ENCODE data around the gene KRTAP10-1. TPM values are rescaled to one million over a fixed set of nuclear protein-coding genes. Genes with fewer than 3 reads are reported as not detected.

The KRTAP10-1 gene
- total and polyA plus RNA-seq, 2 of the 8 experiments (the other 6 are each of a cell fraction or from before 2014, with no cell fraction given), result 0.08 TPM; not detected in 1

GRCh38 chr21:44527983-44528633 lies 11.9 kb downstream of the KRTAP10-1 start:
- Histone ChIP-seq H3K79me1 (ENCODE audit: low read depth, low read length) (peaks cover 3% of the 10 kb centered on the region; the same call in 1 of the 2 replicates), H2BK20ac (ENCODE audit: low read length) (no peak overlapping the region), H2BK120ac (replicated peaks; ENCODE audit: low read depth, low read length) (no peak overlapping the region), H3K4me1 (replicated peaks in 1 of 4; ENCODE audit: control insufficient read depth in 3 of 4, insufficient read depth in 4 of 4, low read length in 3 of 4) (peaks cover 0 to 3% (median 0%) of the 10 kb centered on the region in 4 experiments; a peak in 1 of 7 replicates), H3K27me3 (replicated peaks in 1 of 4; ENCODE audit: control insufficient read depth in 3 of 4, extremely low read depth in 1 of 4, insufficient read depth in 3 of 4, low read length in 3 of 4) (peaks cover 0 to 3% (median 0%) of the 10 kb centered on the region in 4 experiments; a peak in 1 of 7 replicates), H3K27ac (ENCODE audit: low read depth, low read length) (no peak overlapping the region), H2AFZ (ENCODE audit: low read length) (no peak overlapping the region), H4K91ac (replicated peaks; ENCODE audit: insufficient read length, low read length) (no peak overlapping the region), H3K56ac (replicated peaks; ENCODE audit: insufficient read length, low read depth, low read length) (no peak overlapping the region), H3K9me3 (ENCODE audit: insufficient read depth in 2 of 2, low read depth in 1 of 2, low read length in 1 of 2) (peaks cover 0 to 15% of the 10 kb centered on the region in 2 experiments; a peak in 1 of 4 replicates), H3K23me2 (ENCODE audit: low read depth, low read length) (peaks cover 16% of the 10 kb centered on the region; the same call in 1 of the 2 replicates), H3K14ac (ENCODE audit: insufficient read length) (no peak overlapping the region), H4K5ac (ENCODE audit: insufficient read length, low read depth, low read length) (no peak overlapping the region), H2BK5ac (ENCODE audit: low read depth, low read length) (no peak overlapping the region; the same call in 1 of the 2 replicates), H3K4ac (replicated peaks; ENCODE audit: insufficient read length, low read depth, low read length) (no peak overlapping the region), H2BK12ac (ENCODE audit: low read depth, low read length) (0 out of 2 replicates have a peak overlapping the region, but pooled peaks have one; percentile 75), H3K23ac (ENCODE audit: insufficient read length) (no peak overlapping the region), H4K8ac (ENCODE audit: extremely low read depth, insufficient read depth, low read length) (no peak overlapping the region; the same call in 1 of the 2 replicates), H3K36me3 (ENCODE audit: control insufficient read depth in 2 of 4, insufficient read depth in 4 of 4, low read length in 3 of 4) (no peaks in the 10 kb centered on the region), H3K18ac (ENCODE audit: extremely low read depth, low read length) (no peak overlapping the region), H2AK5ac (ENCODE audit: low read depth, low read length) (no peak overlapping the region), H4K20me1 (replicated peaks in 1 of 2; ENCODE audit: control insufficient read depth in 1 of 2, insufficient read depth in 2 of 2, low read length in 2 of 2) (peaks cover 0 to 2% of the 10 kb centered on the region in 2 experiments), H3K4me3 (ENCODE audit: extremely low read depth in 1 of 4, insufficient read depth in 2 of 4, low read depth in 3 of 4, low read length in 4 of 4) (no peak overlapping the region), H3K4me2 (ENCODE audit: insufficient read depth in 1 of 2, low read depth in 2 of 2, low read length in 2 of 2) (no peak overlapping the region), H3K79me2 (ENCODE audit: control insufficient read depth in 1 of 2, insufficient read depth in 2 of 2, low read length in 2 of 2) (no peaks in the 10 kb centered on the region), H2BK15ac (ENCODE audit: low read length) (no peak overlapping the region), H3K9ac (replicated peaks in 1 of 4; ENCODE audit: extremely low read depth in 1 of 4, low read depth in 3 of 4, low read length in 3 of 4) (no peak overlapping the region)
- CTCF ChIA-PET (ENCODE audit: partially characterized antibody), result no interaction called here
- WGBS, 2 experiments (ENCODE audit: extremely low coverage in 1 of 2, insufficient coverage in 1 of 2, insufficient read length in 1 of 2, insufficient replicate concordance in 2 of 2, low coverage in 1 of 2, low lambda C conversion rate in 2 of 2, missing lambda C conversion rate in 1 of 2), result 89% methylated on average over 18 of the region's 18 CpGs; no CpG with 5 or more reads in 1 of the 2 experiments
- TF ChIP-seq CTCF (IDR thresholded peaks at IDR 0.05; ENCODE audit: control extremely low read depth in 1 of 3, insufficient read depth in 1 of 3, low read depth in 1 of 3, low read length in 3 of 3) (no peak), MAX (IDR thresholded peaks at IDR 0.05) (no peak), USF2 (IDR thresholded peaks at IDR 0.05; ENCODE audit: low read length) (no peak)
- DNase-seq (ENCODE audit: low read depth in 1 of 2, low spot score in 2 of 2) (no peak), FAIRE-seq (no peak)
- POLR2A ChIA-PET (ENCODE audit: partially characterized antibody), result no interaction called here

All from H1 (cell line).